Thyroid gland (tissue), 4 donors: ENCODE measurements around the gene SHISA9.

Source experiments
- POLR2A ChIP-seq, 2 donors: fragments of 450-650 bp; IDR thresholded peaks; one replicate each; pipeline ENCODE4 v1.6.1; 2017; ENCODE audit warnings: antibody characterized with exemption in 2 of 2, mild to moderate bottlenecking in 2 of 2, moderate library complexity in 1 of 2
- TF ChIP-seq, protein P1 (sequence below), 6 experiments: fragments of 200-600 bp in 3 of 6; fragments of 450-650 bp in 3 of 6; sonication (generic) in 3 of 6; IDR thresholded peaks; one replicate each; pipeline ENCODE4 v1.5.1; 2016 to 2019; ENCODE audit warnings: antibody characterized with exemption in 6 of 6, mild to moderate bottlenecking in 2 of 6, inconsistent platforms in 1 of 6, moderate library complexity in 1 of 6

DNA sequence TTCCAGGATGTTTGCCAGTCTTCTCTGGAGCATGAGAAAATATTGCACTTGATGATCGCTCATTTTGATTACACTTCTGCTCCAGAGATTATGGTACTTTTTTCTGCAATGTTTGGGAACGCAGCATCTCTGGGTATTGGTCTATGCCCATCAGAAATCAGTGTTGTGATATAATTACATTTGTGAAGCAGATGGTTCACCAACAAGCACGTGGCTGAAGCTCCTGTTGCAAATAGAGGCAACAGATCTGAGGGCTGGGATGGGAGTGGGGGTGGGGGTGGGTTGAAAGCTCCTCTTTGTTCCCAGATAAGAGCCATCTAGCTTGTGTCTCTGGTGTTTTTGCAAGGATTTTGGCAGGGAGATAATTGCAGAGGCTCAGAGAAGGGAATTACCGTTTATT lies 252.3 kb downstream of the SHISA9 start:
- TF ChIP-seq, protein P1, sequence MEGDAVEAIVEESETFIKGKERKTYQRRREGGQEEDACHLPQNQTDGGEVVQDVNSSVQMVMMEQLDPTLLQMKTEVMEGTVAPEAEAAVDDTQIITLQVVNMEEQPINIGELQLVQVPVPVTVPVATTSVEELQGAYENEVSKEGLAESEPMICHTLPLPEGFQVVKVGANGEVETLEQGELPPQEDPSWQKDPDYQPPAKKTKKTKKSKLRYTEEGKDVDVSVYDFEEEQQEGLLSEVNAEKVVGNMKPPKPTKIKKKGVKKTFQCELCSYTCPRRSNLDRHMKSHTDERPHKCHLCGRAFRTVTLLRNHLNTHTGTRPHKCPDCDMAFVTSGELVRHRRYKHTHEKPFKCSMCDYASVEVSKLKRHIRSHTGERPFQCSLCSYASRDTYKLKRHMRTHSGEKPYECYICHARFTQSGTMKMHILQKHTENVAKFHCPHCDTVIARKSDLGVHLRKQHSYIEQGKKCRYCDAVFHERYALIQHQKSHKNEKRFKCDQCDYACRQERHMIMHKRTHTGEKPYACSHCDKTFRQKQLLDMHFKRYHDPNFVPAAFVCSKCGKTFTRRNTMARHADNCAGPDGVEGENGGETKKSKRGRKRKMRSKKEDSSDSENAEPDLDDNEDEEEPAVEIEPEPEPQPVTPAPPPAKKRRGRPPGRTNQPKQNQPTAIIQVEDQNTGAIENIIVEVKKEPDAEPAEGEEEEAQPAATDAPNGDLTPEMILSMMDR (IDR thresholded peaks at IDR 0.05), result no peak
- no peak for TF ChIP-seq POLR2A (IDR thresholded peaks at IDR 0.05)
